Measurements from ENCODE around the gene EIF3D.

Gene EIF3D

DNA sequence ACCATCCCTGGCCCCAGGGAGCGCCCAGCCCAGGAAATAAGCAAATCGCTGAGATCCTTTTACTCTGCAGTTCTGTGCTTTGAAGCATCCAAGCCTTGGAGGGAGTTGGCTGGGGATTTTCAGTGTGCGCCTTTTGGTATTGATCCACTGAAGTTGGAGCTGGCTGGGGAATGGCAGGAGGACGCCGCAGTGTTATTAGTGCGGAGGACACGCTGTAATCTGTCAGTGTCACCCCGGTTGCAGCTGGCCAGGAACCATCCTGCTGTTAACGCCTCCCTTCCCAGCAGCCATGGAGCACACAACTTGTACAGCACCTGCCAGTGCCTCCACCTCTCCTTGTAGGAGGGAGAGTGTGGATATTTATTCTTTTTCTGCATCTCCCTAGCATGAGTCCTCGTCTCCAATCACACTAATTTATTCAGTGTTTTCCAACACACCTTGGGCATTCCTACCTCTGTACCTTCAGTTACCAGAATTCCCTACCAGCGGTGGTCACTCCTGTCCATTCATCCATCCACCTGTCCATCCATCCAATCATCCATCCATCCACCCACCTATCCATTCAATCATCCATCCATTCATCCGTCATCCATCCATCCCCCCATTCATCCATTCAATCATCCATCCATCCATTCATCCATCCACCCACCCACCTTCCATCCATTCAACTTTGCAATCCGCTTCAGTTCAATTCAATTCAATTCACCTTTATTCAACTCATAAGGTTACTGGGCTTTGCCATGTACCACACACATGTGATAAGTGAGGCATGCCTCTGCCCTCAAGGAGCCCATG is 21.9 kb upstream of the EIF3D start:
- H3K4me1 ChIP-seq (ENCODE audit: low read length) = peaks cover 20% of the 10 kb centered on the region
- H3K79me2 ChIP-seq (ENCODE audit: low read length) = no peaks in the 10 kb centered on the region
- no peak overlapping the region for H3K27ac ChIP-seq (ENCODE audit: low read length)
- TF ChIP-seq EZH2phosphoT487 (IDR thresholded peaks at IDR 0.05; ENCODE audit: low read depth) = no peak
- TF ChIP-seq, protein P1, sequence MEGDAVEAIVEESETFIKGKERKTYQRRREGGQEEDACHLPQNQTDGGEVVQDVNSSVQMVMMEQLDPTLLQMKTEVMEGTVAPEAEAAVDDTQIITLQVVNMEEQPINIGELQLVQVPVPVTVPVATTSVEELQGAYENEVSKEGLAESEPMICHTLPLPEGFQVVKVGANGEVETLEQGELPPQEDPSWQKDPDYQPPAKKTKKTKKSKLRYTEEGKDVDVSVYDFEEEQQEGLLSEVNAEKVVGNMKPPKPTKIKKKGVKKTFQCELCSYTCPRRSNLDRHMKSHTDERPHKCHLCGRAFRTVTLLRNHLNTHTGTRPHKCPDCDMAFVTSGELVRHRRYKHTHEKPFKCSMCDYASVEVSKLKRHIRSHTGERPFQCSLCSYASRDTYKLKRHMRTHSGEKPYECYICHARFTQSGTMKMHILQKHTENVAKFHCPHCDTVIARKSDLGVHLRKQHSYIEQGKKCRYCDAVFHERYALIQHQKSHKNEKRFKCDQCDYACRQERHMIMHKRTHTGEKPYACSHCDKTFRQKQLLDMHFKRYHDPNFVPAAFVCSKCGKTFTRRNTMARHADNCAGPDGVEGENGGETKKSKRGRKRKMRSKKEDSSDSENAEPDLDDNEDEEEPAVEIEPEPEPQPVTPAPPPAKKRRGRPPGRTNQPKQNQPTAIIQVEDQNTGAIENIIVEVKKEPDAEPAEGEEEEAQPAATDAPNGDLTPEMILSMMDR (IDR thresholded peaks at IDR 0.05; ENCODE audit: low read depth, low read length) = no peak
- no peaks in the 10 kb centered on the region for H3K36me3 ChIP-seq (replicated peaks; ENCODE audit: low read depth, low read length)
- no peaks in the 10 kb centered on the region for H4K20me1 ChIP-seq (ENCODE audit: insufficient read depth, low read length)
- peaks cover 24% of the 10 kb centered on the region for H3K27me3 ChIP-seq (ENCODE audit: low read depth, low read length)
- no peak overlapping the region for H2AFZ ChIP-seq (ENCODE audit: low read depth, low read length)
- no peaks in the 10 kb centered on the region for H3K9me3 ChIP-seq (ENCODE audit: insufficient read depth, low read length)
- no peak overlapping the region for H3K9ac ChIP-seq (ENCODE audit: low read length)
- no peak overlapping the region for H3K4me3 ChIP-seq (ENCODE audit: low read length)
- H3K4me2 ChIP-seq (ENCODE audit: low read length) = no peak overlapping the region

DNA sequence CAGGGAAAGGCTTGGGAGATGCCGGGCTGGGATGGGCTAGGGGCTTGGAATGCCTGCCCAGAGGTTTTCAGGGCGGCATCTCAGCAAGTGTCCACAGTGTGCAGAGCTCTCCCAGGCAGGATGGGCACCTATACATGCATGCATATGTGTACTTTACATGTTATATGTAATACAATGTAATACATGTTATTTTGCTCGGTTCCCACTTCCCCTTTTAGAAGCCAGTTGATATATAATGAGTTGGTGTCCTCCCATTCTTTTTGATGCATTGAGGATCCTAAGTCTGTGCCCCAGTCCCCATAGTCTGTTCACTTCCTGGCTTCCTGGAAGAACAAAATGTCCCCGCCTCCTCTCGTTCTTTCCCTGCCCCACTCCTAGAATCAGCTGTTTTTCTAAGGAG is 20.1 kb upstream of the EIF3D start:
- H3K4me3 ChIP-seq (ENCODE audit: low read length) = peak overlapping the region; percentile 30
- H3K4me1 ChIP-seq (ENCODE audit: low read length) = peaks cover 20% of the 10 kb centered on the region
- H3K4me2 ChIP-seq (ENCODE audit: low read length) = peak overlapping the region; percentile 25
- no peak overlapping the region for H3K27ac ChIP-seq (ENCODE audit: low read length)
- H3K79me2 ChIP-seq (ENCODE audit: low read length) = no peaks in the 10 kb centered on the region
- no peaks in the 10 kb centered on the region for H4K20me1 ChIP-seq (ENCODE audit: insufficient read depth, low read length)
- H3K9ac ChIP-seq (ENCODE audit: low read length) = no peak overlapping the region
- H3K36me3 ChIP-seq (replicated peaks; ENCODE audit: low read depth, low read length) = no peaks in the 10 kb centered on the region
- TF ChIP-seq, protein P1 (IDR thresholded peaks at IDR 0.05; ENCODE audit: low read depth, low read length) = no peak
- TF ChIP-seq EZH2phosphoT487 (IDR thresholded peaks at IDR 0.05; ENCODE audit: low read depth) = no peak
- no peaks in the 10 kb centered on the region for H3K9me3 ChIP-seq (ENCODE audit: insufficient read depth, low read length)
- H3K27me3 ChIP-seq (ENCODE audit: low read depth, low read length) = peaks cover 24% of the 10 kb centered on the region
- H2AFZ ChIP-seq (ENCODE audit: low read depth, low read length) = peak overlapping the region; percentile 75

DNA sequence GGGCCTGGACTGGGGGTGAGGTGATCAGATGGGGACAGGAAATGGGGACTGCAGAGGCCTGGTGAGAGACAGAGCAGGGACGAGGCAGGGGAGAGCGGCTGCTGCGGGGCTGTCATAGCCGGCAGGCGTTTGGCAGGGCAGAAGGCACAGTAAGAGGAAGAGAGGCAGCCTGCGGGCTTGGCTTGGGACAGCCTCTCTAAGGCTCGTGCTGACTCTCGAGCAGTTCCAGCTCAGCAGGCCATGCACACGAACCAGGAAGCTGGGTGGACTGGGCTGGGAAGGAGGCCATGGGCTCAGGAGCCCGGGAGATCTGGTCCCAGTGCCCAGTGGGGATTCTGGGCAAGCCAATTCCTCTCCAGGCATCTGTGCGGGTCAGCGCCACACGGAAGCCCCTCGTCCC is 19.6 kb upstream of the EIF3D start:
- Histone ChIP-seq H3K9me3 (ENCODE audit: insufficient read depth, low read length) (no peaks in the 10 kb centered on the region), H3K4me1 (ENCODE audit: low read length) (peaks cover 20% of the 10 kb centered on the region), H3K9ac (ENCODE audit: low read length) (no peak overlapping the region), H4K20me1 (ENCODE audit: insufficient read depth, low read length) (no peaks in the 10 kb centered on the region), H3K4me2 (ENCODE audit: low read length) (no peak overlapping the region), H2AFZ (ENCODE audit: low read depth, low read length) (peak overlapping the region; percentile 75; the same call in 1 of the 2 replicates), H3K27me3 (ENCODE audit: low read depth, low read length) (peaks cover 24% of the 10 kb centered on the region), H3K36me3 (replicated peaks; ENCODE audit: low read depth, low read length) (no peaks in the 10 kb centered on the region), H3K4me3 (ENCODE audit: low read length) (no peak overlapping the region), H3K79me2 (ENCODE audit: low read length) (no peaks in the 10 kb centered on the region), H3K27ac (ENCODE audit: low read length) (no peak overlapping the region)
- TF ChIP-seq EZH2phosphoT487 (IDR thresholded peaks at IDR 0.05; ENCODE audit: low read depth) = no peak
- TF ChIP-seq, protein P1 (IDR thresholded peaks at IDR 0.05; ENCODE audit: low read depth, low read length) = no peak

DNA sequence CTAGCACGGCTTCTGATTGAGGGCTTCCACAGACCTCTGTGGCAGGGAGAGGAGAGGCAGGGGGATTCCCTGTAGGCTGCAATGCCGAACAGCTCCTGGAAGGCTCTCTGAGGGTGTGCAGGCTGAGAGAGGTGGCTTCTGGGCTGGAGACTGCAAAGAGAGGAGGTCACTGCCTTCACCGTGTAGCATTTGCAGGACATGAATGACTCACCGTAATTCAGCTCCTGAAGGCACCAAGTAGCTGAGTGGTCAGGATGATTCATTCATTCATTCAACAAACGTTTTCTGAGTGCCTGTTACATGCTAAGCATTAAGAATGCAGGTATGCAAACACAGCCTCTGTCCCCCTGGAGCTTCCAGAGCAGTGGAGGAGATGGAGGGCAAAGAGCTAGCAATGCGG is 18.0 kb upstream of the EIF3D start:
- H3K4me3 ChIP-seq (ENCODE audit: low read length) = no peak overlapping the region
- H3K79me2 ChIP-seq (ENCODE audit: low read length) = no peaks in the 10 kb centered on the region
- H3K4me2 ChIP-seq (ENCODE audit: low read length) = peak overlapping the region; percentile 83
- TF ChIP-seq EZH2phosphoT487 (IDR thresholded peaks at IDR 0.05; ENCODE audit: low read depth) = no peak
- TF ChIP-seq, protein P1 (IDR thresholded peaks at IDR 0.05; ENCODE audit: low read depth, low read length) = no peak
- no peaks in the 10 kb centered on the region for H4K20me1 ChIP-seq (ENCODE audit: insufficient read depth, low read length)
- peaks cover 15% of the 10 kb centered on the region for H3K4me1 ChIP-seq (ENCODE audit: low read length)
- no peak overlapping the region for H3K9ac ChIP-seq (ENCODE audit: low read length)
- H3K36me3 ChIP-seq (replicated peaks; ENCODE audit: low read depth, low read length) = no peaks in the 10 kb centered on the region
- H3K27me3 ChIP-seq (ENCODE audit: low read depth, low read length) = peaks cover 21% of the 10 kb centered on the region
- no peak overlapping the region for H3K27ac ChIP-seq (ENCODE audit: low read length)
- no peak overlapping the region for H2AFZ ChIP-seq (ENCODE audit: low read depth, low read length)
- no peaks in the 10 kb centered on the region for H3K9me3 ChIP-seq (ENCODE audit: insufficient read depth, low read length)

Measured in OCI-LY3 (cell line).